Subcutaneous adipose tissue (tissue), 4 donors: ENCODE data around the gene HTR3E. TPM values are rescaled to one million over a fixed set of nuclear protein-coding genes. Genes with fewer than 3 reads are reported as not detected.

ENCODE experiments used
- CTCF ChIP-seq: fragments of 450-650 bp; IDR thresholded peaks from one replicate; pipeline ENCODE4 v1.5.1; 2016; ENCODE audit warnings: low read depth, mild to moderate bottlenecking, control low read depth, antibody characterized with exemption, moderate library complexity
- total RNA-seq, 4 donors: library from RNA; depleted of rRNA; stranded (reverse); fragments of >200 nt; gene quantifications; one replicate each; pipeline ENCODE4 v1.1.0, GENCODE V29; 2016

HTR3E gene
- total RNA-seq, 4 donors from 2014 or later, result not detected

DNA sequence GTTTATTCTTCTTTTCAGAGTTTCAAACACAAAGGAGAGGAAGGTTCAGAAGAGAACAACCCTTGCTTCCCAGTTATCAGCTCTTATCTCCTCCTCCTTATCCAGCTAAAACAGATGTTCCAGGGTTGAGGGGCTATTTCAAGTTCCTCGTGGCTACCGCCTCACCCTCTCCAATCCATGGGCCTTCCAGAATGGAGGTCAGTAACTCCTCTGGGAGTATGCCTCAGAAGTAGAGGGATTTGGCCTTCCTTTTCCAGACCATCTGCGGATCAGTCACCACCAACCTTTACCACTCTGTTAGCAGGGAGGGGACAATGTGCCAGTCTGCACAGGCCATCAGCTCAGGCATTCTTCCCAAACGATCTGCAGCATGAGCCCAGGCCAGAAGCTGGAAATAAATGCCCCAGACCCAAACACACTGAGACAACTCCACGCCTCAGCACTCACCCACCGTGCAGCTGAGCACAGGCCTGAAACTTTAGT is 29.2 kb upstream of the HTR3E start:
- TF ChIP-seq CTCF, result no peak

- no peak for TF ChIP-seq CTCF
Observed at GRCh38 chr3:184068344-184068743, 28.5 kb upstream of the HTR3E start.

DNA sequence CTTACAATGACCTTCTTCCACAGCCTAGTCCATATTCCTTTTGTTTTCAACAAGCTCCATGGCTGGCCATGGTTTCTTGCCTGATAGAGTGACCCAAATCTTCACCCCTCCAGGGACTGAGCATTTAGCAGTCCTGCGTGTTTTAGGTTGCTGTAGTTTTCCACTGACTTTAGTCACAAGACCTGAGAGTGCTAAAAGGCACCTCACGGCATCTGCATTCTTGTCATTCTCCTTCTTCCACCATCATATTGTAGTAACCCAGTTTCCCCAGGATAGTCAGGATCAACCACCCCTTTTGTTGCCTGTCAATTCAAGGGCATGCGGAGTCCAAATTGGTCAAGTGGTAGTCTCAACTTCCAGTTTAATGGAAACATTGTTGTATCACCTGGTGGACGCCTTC is 23.2 kb upstream of the HTR3E start:
- no peak for TF ChIP-seq CTCF

- no peak for TF ChIP-seq CTCF
Observed at GRCh38 chr3:184075901-184076300, 21.0 kb upstream of the HTR3E start.

DNA sequence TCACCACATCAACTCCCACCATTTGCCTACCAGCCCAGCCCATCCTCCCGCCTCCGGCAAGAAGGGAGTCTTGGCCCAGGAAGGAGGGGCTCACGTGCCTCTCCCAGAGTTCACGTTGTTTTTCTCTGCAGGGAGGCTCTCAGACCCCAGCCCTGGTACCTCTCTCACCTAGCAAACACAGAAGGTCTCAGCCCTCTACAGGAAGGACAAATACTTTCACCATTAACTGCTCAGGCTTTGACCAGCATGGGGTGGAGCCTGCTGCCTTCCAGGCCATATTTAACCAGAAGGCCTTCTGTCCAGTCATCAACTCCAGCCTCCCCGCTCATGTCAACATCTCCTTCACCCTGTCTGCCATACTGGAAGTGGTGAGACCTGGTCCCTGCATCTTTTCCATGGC is 19.0 kb upstream of the HTR3E start:
- TF ChIP-seq CTCF, result no peak

GRCh38 chr3:184078851-184079250 is 18.0 kb upstream of the HTR3E start:
- TF ChIP-seq CTCF, result no peak

DNA sequence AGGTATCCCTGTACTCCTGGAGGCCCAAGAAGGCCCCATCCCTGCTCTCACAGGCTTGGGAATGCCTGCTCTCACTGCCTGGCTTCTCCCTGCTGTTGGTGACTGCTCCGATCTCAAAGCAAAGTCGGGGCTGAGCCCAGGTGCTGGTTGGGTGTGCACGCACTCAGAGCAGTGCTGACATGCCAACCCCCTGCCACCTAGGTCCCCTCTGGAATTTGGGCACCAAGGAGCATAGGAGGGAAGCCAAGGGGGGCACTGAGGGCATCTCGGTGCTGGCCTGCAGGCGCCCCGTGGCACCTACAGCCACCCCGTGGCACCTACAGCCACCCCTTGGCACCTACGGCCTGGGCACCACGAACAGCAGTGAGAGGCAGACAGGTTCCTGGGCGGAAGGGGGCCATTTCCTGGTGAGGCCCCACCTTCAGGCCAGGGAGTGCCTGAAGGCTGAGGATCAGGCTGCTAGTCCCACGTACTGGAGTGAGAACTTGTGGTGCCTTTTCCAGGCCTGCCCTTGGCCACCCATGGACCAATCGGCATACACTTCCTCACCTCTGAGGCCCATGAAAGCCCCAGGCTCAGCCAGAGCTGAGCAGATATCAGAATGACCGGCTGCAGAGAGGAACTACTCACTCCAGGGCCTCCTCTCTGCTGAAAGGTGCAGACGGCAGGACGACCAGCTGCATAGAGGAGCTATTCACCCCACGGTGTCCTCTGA is 15.6 kb upstream of the HTR3E start:
- no peak for TF ChIP-seq CTCF
